Thyroid gland (tissue), 4 donors: ENCODE results near the gene SEZ6L.

Experiments
- CTCF ChIP-seq, 6 experiments: fragments of 200-600 bp in 3 of 6; fragments of 450-650 bp in 3 of 6; sonication (generic) in 3 of 6; IDR thresholded peaks; one replicate each; pipeline ENCODE4 v1.5.1; 2016 to 2019; ENCODE audit warnings: antibody characterized with exemption in 6 of 6, mild to moderate bottlenecking in 2 of 6, inconsistent platforms in 1 of 6, moderate library complexity in 1 of 6
- POLR2A ChIP-seq, 2 donors: fragments of 450-650 bp; IDR thresholded peaks; one replicate each; pipeline ENCODE4 v1.6.1; 2017; ENCODE audit warnings: antibody characterized with exemption in 2 of 2, mild to moderate bottlenecking in 2 of 2, moderate library complexity in 1 of 2

GRCh38 chr22:26418620-26419019 is 249.4 kb downstream of the SEZ6L start:
- TF ChIP-seq CTCF (IDR thresholded peaks at IDR 0.05) = no peak
- TF ChIP-seq POLR2A (IDR thresholded peaks at IDR 0.05) = no peak
